ENCODE data around the gene CNTNAP5. TPM values are rescaled to one million over a fixed set of nuclear protein-coding genes. Genes with fewer than 3 reads are reported as not detected.
A peak's percentile ranks its signal among the peaks of the same experiment; 100 is the strongest.

The CNTNAP5 gene
- total and polyA plus RNA-seq, 2 of the 13 experiments (the other 11 are each of a cell fraction or from before 2014, with no cell fraction given) = not detected

- WGBS (ENCODE audit: low lambda C conversion rate) = 8% methylated on average over 3 of the region's 3 CpGs
- ChIA-PET POLR2A (no interaction called here), CTCF (ENCODE audit: low intra/inter-chr PET ratio, low total read pairs) (no interaction called here)
- Histone ChIP-seq H3K9me3 (ENCODE audit: low read length) (no peaks in the 10 kb centered on the region), H3K4me3 (replicated peaks in 1 of 3; ENCODE audit: insufficient read depth in 1 of 3, low read depth in 2 of 3, low read length in 3 of 3) (no peak overlapping the region), H4K20me1 (ENCODE audit: insufficient read depth, low read length) (no peaks in the 10 kb centered on the region), H3K9ac (ENCODE audit: insufficient read depth, low read depth, low read length) (no peak overlapping the region), H3K36me3 (replicated peaks in 1 of 2; ENCODE audit: control insufficient read depth in 1 of 2, insufficient read depth in 2 of 2, low read length in 2 of 2) (no peaks in the 10 kb centered on the region), H3K79me2 (ENCODE audit: insufficient read depth, low read length) (no peaks in the 10 kb centered on the region), H3K4me1 (ENCODE audit: insufficient read depth, low read length) (no peaks in the 10 kb centered on the region), H3K27me3 (ENCODE audit: control insufficient read depth in 1 of 2, insufficient read depth in 2 of 2, low read length in 2 of 2) (no peaks in the 10 kb centered on the region), H3K27ac (ENCODE audit: extremely low read length, insufficient read depth, low read length) (no peak overlapping the region), H2AFZ (ENCODE audit: low read length) (no peak overlapping the region), H3K4me2 (ENCODE audit: low read depth, low read length) (no peak overlapping the region)
- BruUV-seq (replicated peaks) = no TSS peak
- no peak for TF ChIP-seq ZNF598 (CRISPR knock-in tag; IDR thresholded peaks at IDR 0.05; ENCODE audit: borderline replicate concordance)
- no peak for TF ChIP-seq NKX3-1 (CRISPR knock-in tag; IDR thresholded peaks at IDR 0.05)
- no peak for TF ChIP-seq ATF4 (CRISPR knock-in tag; IDR thresholded peaks at IDR 0.05)
- TF ChIP-seq STAG1 (CRISPR knock-in tag; IDR thresholded peaks at IDR 0.05) = peak; percentile 76
- no peak for TF ChIP-seq NR1H2 (CRISPR knock-in tag; IDR thresholded peaks at IDR 0.05; ENCODE audit: borderline replicate concordance, low read depth)
- TF ChIP-seq SMC3 (IDR thresholded peaks at IDR 0.05; ENCODE audit: low read length) = peak; percentile 35
- peak; percentile 44 for TF ChIP-seq CTCF (CRISPR knock-in tag; IDR thresholded peaks at IDR 0.05)
- no peak for TF ChIP-seq NR2C2 (CRISPR knock-in tag; IDR thresholded peaks at IDR 0.05; ENCODE audit: borderline replicate concordance)
- TF ChIP-seq GPN1 (CRISPR knock-in tag; IDR thresholded peaks at IDR 0.05; ENCODE audit: borderline replicate concordance) = no peak
- intact Hi-C loops (cut with micrococcal nuclease; ENCODE audit: unreplicated experiment) (loop anchor here (1.0 kb wide), 1 partner anchor 727 kb away; no protein-coding TSS in a partner anchor), in situ Hi-C loops (cut with HindIII; ENCODE audit: extremely low pct_ligation_motif_present, low pct_unique_long_range_greater_than_20kb) (no loop called here)
- peak; percentile 80 for FAIRE-seq
- DNase-seq (ENCODE audit: low spot score) = peak; percentile 13
- ATAC-seq = peak; percentile 75
Measured at GRCh38 chr2:124753842-124754241, 728.8 kb downstream of the CNTNAP5 start.
